Uterus (tissue), 4 donors: ENCODE data around the gene TLN1. TPM values are rescaled to one million over a fixed set of nuclear protein-coding genes. Genes with fewer than 3 reads are reported as not detected.

Source experiments
- DNase-seq, 2 donors: peaks; one replicate each; pipeline ENCODE4 v3.0.0-alpha.2; 2019 to 2020
- H3K27ac ChIP-seq, 2 donors: fragments of 200-600 bp; sonication (generic); 1 replicate in 1 of 2; 2 replicates in 1 of 2; pipeline ENCODE4 v1.5.1; 2016 to 2018
- H3K27me3 ChIP-seq, 2 donors: fragments of 200-600 bp; sonication (generic); one replicate each; pipeline ENCODE4 v1.5.1; 2018 to 2019; ENCODE audit warnings: control low read depth in 1 of 2
- H3K36me3 ChIP-seq, 2 donors: fragments of 200-600 bp; sonication (generic); one replicate each; pipeline ENCODE4 v1.5.1; 2019; ENCODE audit warnings: control low read depth in 1 of 2
- H3K4me1 ChIP-seq, 2 donors: fragments of 200-600 bp; sonication (generic); one replicate each; pipeline ENCODE4 v1.5.1; 2018 to 2019; ENCODE audit warnings: control low read depth in 1 of 2
- H3K4me3 ChIP-seq, 2 donors: fragments of 200-600 bp; sonication (generic); 1 replicate in 1 of 2; 2 replicates in 1 of 2; pipeline ENCODE4 v1.5.1; 2018 to 2019; ENCODE audit warnings: mild to moderate bottlenecking in 1 of 2
- H3K9me3 ChIP-seq, 2 donors: fragments of 200-600 bp; sonication (generic); one replicate each; pipeline ENCODE4 v1.5.1; 2019; ENCODE audit warnings: control low read depth in 1 of 2
- POLR2A ChIP-seq, 2 donors: fragments of 450-650 bp; IDR thresholded peaks; one replicate each; pipeline ENCODE4 v1.6.1; 2016; ENCODE audit warnings: antibody characterized with exemption in 2 of 2, mild to moderate bottlenecking in 1 of 2, moderate library complexity in 1 of 2
- intact Hi-C: fragments of 100-400 bp; cut with DNase I; formaldehyde crosslinking; loops from one replicate; pipeline ENCODE4 v1.15.1; 2023; ENCODE audit warnings: low total_unique reads
- total RNA-seq, 4 donors: library from RNA; depleted of rRNA in 3 of 4; stranded (reverse); fragments of >200 nt in 3 of 4; gene quantifications; one replicate each; pipeline versions ENCODE4 v1.1.0 to v1.2.4, GENCODE V29; 2014 to 2023
- TF ChIP-seq, protein P1 (sequence below), 4 experiments: fragments of 200-600 bp in 2 of 4; fragments of 450-650 bp in 2 of 4; sonication (generic) in 2 of 4; IDR thresholded peaks; one replicate each; pipeline ENCODE4 v1.5.1; 2016 to 2019; ENCODE audit warnings: antibody characterized with exemption in 4 of 4, mild to moderate bottlenecking in 2 of 4, moderate library complexity in 1 of 4
- donor health status: DM: yes; HTN: yes; CAD: no.

TLN1 gene
- total RNA-seq, 4 donors from 2014 or later: 202 to 540 (median 281) TPM

DNA sequence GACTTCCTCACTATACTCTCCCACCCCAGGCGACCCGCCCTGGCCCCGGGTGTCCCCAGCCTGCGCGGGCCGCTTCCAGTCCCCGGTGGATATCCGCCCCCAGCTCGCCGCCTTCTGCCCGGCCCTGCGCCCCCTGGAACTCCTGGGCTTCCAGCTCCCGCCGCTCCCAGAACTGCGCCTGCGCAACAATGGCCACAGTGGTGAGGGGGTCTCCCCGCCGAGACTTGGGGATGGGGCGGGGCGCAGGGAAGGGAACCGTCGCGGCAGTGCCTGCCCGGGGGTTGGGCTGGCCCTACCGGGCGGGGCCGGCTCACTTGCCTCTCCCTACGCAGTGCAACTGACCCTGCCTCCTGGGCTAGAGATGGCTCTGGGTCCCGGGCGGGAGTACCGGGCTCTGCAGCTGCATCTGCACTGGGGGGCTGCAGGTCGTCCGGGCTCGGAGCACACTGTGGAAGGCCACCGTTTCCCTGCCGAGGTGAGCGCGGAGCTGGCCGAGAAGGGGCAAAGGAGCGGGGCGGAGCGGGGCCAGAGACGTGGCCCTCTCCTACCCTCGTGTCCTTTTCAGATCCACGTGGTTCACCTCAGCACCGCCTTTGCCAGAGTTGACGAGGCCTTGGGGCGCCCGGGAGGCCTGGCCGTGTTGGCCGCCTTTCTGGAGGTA lies 56.1 kb downstream of the TLN1 start:
- H3K36me3 ChIP-seq: no peaks in the 10 kb centered on the region
- peak in 1 of 2 donors; percentile 48 for DNase-seq
- H3K4me3 ChIP-seq: peak overlapping the region; percentile 34 to 44
- H3K27ac ChIP-seq: peak overlapping the region in 1 of 2 donors; percentile 16
- intact Hi-C loops: no loop called here
- TF ChIP-seq, protein P1, sequence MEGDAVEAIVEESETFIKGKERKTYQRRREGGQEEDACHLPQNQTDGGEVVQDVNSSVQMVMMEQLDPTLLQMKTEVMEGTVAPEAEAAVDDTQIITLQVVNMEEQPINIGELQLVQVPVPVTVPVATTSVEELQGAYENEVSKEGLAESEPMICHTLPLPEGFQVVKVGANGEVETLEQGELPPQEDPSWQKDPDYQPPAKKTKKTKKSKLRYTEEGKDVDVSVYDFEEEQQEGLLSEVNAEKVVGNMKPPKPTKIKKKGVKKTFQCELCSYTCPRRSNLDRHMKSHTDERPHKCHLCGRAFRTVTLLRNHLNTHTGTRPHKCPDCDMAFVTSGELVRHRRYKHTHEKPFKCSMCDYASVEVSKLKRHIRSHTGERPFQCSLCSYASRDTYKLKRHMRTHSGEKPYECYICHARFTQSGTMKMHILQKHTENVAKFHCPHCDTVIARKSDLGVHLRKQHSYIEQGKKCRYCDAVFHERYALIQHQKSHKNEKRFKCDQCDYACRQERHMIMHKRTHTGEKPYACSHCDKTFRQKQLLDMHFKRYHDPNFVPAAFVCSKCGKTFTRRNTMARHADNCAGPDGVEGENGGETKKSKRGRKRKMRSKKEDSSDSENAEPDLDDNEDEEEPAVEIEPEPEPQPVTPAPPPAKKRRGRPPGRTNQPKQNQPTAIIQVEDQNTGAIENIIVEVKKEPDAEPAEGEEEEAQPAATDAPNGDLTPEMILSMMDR (IDR thresholded peaks at IDR 0.05): no peak
- TF ChIP-seq POLR2A (IDR thresholded peaks at IDR 0.05): no peak
- H3K4me1 ChIP-seq: no peaks in the 10 kb centered on the region
- H3K9me3 ChIP-seq: no peaks in the 10 kb centered on the region
- H3K27me3 ChIP-seq: no peaks in the 10 kb centered on the region

DNA sequence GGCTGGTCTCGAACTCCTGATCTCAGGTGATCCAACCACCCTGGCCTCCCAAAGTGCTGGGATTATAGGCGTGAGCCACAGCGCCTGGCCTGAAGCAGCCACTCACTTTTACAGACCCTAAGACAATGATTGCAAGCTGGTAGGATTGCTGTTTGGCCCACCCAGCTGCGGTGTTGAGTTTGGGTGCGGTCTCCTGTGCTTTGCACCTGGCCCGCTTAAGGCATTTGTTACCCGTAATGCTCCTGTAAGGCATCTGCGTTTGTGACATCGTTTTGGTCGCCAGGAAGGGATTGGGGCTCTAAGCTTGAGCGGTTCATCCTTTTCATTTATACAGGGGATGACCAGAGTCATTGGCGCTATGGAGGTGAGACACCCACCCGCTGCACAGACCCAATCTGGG lies 56.8 kb downstream of the TLN1 start:
- no peaks in the 10 kb centered on the region for H3K4me1 ChIP-seq
- peak overlapping the region; percentile 34 to 44 for H3K4me3 ChIP-seq
- H3K36me3 ChIP-seq: no peaks in the 10 kb centered on the region
- H3K27me3 ChIP-seq: no peaks in the 10 kb centered on the region
- no peak for TF ChIP-seq POLR2A (IDR thresholded peaks at IDR 0.05)
- TF ChIP-seq, protein P1 (IDR thresholded peaks at IDR 0.05): no peak
- no peaks in the 10 kb centered on the region for H3K9me3 ChIP-seq
- H3K27ac ChIP-seq: no peak overlapping the region
- peak in 1 of 2 donors; percentile 14 for DNase-seq
- intact Hi-C loops: no loop called here

DNA sequence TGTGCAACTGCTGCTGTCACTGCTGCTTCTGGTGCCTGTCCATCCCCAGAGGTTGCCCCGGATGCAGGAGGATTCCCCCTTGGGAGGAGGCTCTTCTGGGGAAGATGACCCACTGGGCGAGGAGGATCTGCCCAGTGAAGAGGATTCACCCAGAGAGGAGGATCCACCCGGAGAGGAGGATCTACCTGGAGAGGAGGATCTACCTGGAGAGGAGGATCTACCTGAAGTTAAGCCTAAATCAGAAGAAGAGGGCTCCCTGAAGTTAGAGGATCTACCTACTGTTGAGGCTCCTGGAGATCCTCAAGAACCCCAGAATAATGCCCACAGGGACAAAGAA lies 58.0 kb downstream of the TLN1 start:
- TF ChIP-seq POLR2A (IDR thresholded peaks at IDR 0.05): no peak
- TF ChIP-seq, protein P1 (IDR thresholded peaks at IDR 0.05): no peak
- intact Hi-C loops: no loop called here
- Histone ChIP-seq H3K4me3 (no peak overlapping the region), H3K9me3 (no peaks in the 10 kb centered on the region), H3K4me1 (no peaks in the 10 kb centered on the region), H3K36me3 (no peaks in the 10 kb centered on the region), H3K27ac (no peak overlapping the region), H3K27me3 (no peaks in the 10 kb centered on the region)
- no peak for DNase-seq

DNA sequence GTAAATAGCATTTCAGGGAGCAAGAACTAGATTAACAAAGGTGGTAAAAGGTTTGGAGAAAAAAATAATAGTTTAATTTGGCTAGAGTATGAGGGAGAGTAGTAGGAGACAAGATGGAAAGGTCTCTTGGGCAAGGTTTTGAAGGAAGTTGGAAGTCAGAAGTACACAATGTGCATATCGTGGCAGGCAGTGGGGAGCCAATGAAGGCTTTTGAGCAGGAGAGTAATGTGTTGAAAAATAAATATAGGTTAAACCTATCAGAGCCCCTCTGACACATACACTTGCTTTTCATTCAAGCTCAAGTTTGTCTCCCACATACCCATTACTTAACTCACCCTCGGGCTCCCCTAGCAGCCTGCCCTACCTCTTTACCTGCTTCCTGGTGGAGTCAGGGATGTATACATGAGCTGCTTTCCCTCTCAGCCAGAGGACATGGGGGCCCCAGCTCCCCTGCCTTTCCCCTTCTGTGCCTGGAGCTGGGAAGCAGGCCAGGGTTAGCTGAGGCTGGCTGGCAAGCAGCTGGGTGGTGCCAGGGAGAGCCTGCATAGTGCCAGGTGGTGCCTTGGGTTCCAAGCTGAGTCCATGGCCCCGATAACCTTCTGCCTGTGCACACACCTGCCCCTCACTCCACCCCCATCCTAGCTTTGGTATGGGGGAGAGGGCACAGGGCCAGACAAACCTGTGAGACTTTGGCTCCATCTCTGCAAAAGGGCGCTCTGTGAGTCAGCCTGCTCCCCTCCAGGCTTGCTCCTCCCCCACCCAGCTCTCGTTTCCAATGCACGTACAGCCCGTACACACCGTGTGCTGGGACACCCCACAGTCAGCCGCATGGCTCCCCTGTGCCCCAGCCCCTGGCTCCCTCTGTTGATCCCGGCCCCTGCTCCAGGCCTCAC lies 58.6 kb downstream of the TLN1 start, which contains the start of gene CA9:
Gene CA9, plus strand, starts transcription at position 797 of the 893 bp plus-strand sequence. Its CDS starts 32 bp downstream, at position 829.
- Histone ChIP-seq H3K4me1 (no peaks in the 10 kb centered on the region), H3K4me3 (no peak within 1 kb of the TSS), H3K36me3 (no peaks in the 10 kb centered on the region), H3K9me3 (no peaks in the 10 kb centered on the region), H3K27me3 (no peaks in the 10 kb centered on the region), H3K27ac (no peak within 1 kb of the TSS)
- intact Hi-C loops: no loop called here
- DNase-seq: peak in 1 of 2 donors; percentile 23
- TF ChIP-seq, protein P1 (IDR thresholded peaks at IDR 0.05): no peak
- no peak for TF ChIP-seq POLR2A (IDR thresholded peaks at IDR 0.05)
